K562 (cell line): ENCODE results near the gene DLK1. TPM values are rescaled to one million over a fixed set of nuclear protein-coding genes. Genes with fewer than 3 reads are reported as not detected.
A peak's percentile ranks its signal among the peaks of the same experiment; 100 is the strongest.

Experiments
- ATAC-seq: fragments of 200-7000 bp; cut with Tn5 transposase; 3 replicates; pipeline ENCODE4 v1.9.1; 2020; ENCODE audit warnings: moderate library complexity
- BruUV-seq: library from RNA; stranded (reverse); fragments of 400-500 nt; replicated peaks from 2 replicates; lab custom pipeline; 2021; lab: Mats Ljungman, UMichigan
- CTCF ChIA-PET: fragments of 300-600 bp; formaldehyde crosslinking; extraction: SDS; loops from one replicate; lab custom pipeline; 2021; ENCODE audit warnings: low intra/inter-chr PET ratio; lab: Yijun Ruan, JAX
- POLR2A ChIA-PET: fragments of 300-600, 350-650 bp; sonication (Branson Sonifier 250); formaldehyde crosslinking; extraction: SDS; loops from one replicate; lab custom pipeline; 2021; ENCODE audit warnings: antibody characterized with exemption, inconsistent platforms; lab: Yijun Ruan, JAX
- DNase-seq, 4 experiments: peaks; one replicate each; pipeline versions ENCODE4 v3.0.0 to v3.0.0-alpha.2; 2011 to 2018; ENCODE audit warnings: low spot score in 3 of 4, mixed read lengths in 3 of 4; ENCODE audit errors: extremely low read depth in 1 of 4
- FAIRE-seq: peaks from 2 replicates; lab custom pipeline; 2011; peaks lifted over from hg19 to GRCh38; lab: Jason Lieb, UNC
- H2AFZ ChIP-seq: 2 replicates; pipeline ENCODE4 v1.6.0; 2011; ENCODE audit warnings: low read depth, low read length, control low read depth, inconsistent platforms
- H3K27ac ChIP-seq: fragments of 200-600 bp; 3 replicates; pipeline ENCODE4 v1.8.0; 2011; ENCODE audit warnings: low read depth, mild to moderate bottlenecking, control low read depth, inconsistent platforms, low read length, moderate library complexity, mixed read lengths; ENCODE audit errors: extremely low read depth
- H3K27me3 ChIP-seq, 2 experiments: fragments of 300-600 bp in 1 of 2; 2 replicates in 1 of 2; 3 replicates in 1 of 2; pipeline versions ENCODE4 v1.6.0 to v1.8.0; 2011; ENCODE audit warnings: inconsistent platforms in 2 of 2, low read length in 2 of 2, mild to moderate bottlenecking in 1 of 2, mixed read lengths in 1 of 2, moderate library complexity in 1 of 2; ENCODE audit not compliant: control insufficient read depth in 2 of 2, insufficient read depth in 2 of 2
- H3K36me3 ChIP-seq: fragments of 300-600 bp; 3 replicates; pipeline ENCODE4 v1.8.0; 2011; ENCODE audit warnings: mild to moderate bottlenecking, low read length, inconsistent platforms; ENCODE audit not compliant: control insufficient read depth, insufficient read depth
- H3K4me1 ChIP-seq, 2 experiments: fragments of 200-600 bp in 1 of 2; replicated peaks in 1 of 2; 2 replicates in 1 of 2; 3 replicates in 1 of 2; pipeline versions ENCODE4 v1.5.1 to v1.8.0; 2011; ENCODE audit warnings: inconsistent platforms in 2 of 2, low read length in 2 of 2, mild to moderate bottlenecking in 1 of 2, mixed read lengths in 1 of 2, moderate library complexity in 1 of 2; ENCODE audit not compliant: control insufficient read depth in 2 of 2, insufficient read depth in 2 of 2
- H3K4me2 ChIP-seq: 2 replicates; pipeline ENCODE4 v1.6.1; 2011; ENCODE audit warnings: low read length, control low read depth, inconsistent platforms, mixed read lengths; ENCODE audit not compliant: insufficient read depth
- H3K4me3 ChIP-seq: fragments of 200-600 bp; sonication (generic), shearing (Covaris generic); 2 replicates; pipeline ENCODE4 v1.5.1; 2016; ENCODE audit warnings: control low read depth, inconsistent platforms
- H3K79me2 ChIP-seq: fragments of 200-600 bp; 3 replicates; pipeline ENCODE4 v1.8.0; 2011; ENCODE audit warnings: low read length, inconsistent platforms; ENCODE audit not compliant: control insufficient read depth, insufficient read depth
- H3K9ac ChIP-seq, 2 experiments: 2 replicates each; pipeline versions ENCODE4 v1.6.0 to v1.6.1; 2011; ENCODE audit warnings: low read depth in 2 of 2, low read length in 2 of 2, control low read depth in 1 of 2, inconsistent platforms in 1 of 2, mild to moderate bottlenecking in 1 of 2, mixed read lengths in 1 of 2; ENCODE audit not compliant: insufficient read depth in 1 of 2
- H3K9me1 ChIP-seq: one replicate; pipeline ENCODE4 v1.6.0; 2011; ENCODE audit warnings: inconsistent platforms, mild to moderate bottlenecking, low read length, moderate library complexity; ENCODE audit not compliant: control insufficient read depth, insufficient read depth
- H3K9me3 ChIP-seq: replicated peaks from 2 replicates; pipeline ENCODE4 v1.5.1; 2011; ENCODE audit warnings: low read depth, low read length, inconsistent platforms; ENCODE audit not compliant: control insufficient read depth, insufficient read depth
- H4K20me1 ChIP-seq: replicated peaks from 2 replicates; pipeline ENCODE4 v1.6.1; 2011; ENCODE audit warnings: low read length, inconsistent platforms, mixed read lengths; ENCODE audit not compliant: control insufficient read depth, insufficient read depth
- CREB3L1 ChIP-seq: fragments of 450-650 bp; IDR thresholded peaks from 2 replicates; pipeline ENCODE4 v1.6.1; 2014; ENCODE audit warnings: low read depth, mild to moderate bottlenecking, moderate library complexity, borderline replicate concordance
- RBM25 ChIP-seq: fragments of 200-400 bp; formaldehyde crosslinking; IDR thresholded peaks from 2 replicates; pipeline ENCODE4 v1.6.1; 2018; ENCODE audit warnings: low read length, low read depth, moderate library complexity; ENCODE audit not compliant: severe bottlenecking
- SRSF3 ChIP-seq: fragments of 200-400 bp; formaldehyde crosslinking; IDR thresholded peaks from 2 replicates; pipeline ENCODE4 v1.6.1; 2016; ENCODE audit warnings: mild to moderate bottlenecking, low read length, moderate library complexity; ENCODE audit not compliant: insufficient read depth
- WGBS: fragments of 100-300 bp; shearing (Covaris generic); methylation state at CpG from one replicate; pipeline ENCODE4 v1.1.6; 2016; ENCODE audit warnings: low coverage, mixed read lengths; ENCODE audit not compliant: insufficient coverage; ENCODE audit errors: missing lambda C conversion rate; 5-methylcytosine and 5-hydroxymethylcytosine counted together
- in situ Hi-C: fragments of 300-500 bp; cut with MboI; formaldehyde crosslinking; loops from 4 replicates; pipeline ENCODE4 v1.15.0; 2018; ENCODE audit warnings: inconsistent platforms, mixed read lengths
- intact Hi-C: fragments of 100-400 bp; cut with micrococcal nuclease; formaldehyde crosslinking; loops from 2 replicates; pipeline ENCODE4 v1.14.2; 2022
- polyA plus RNA-seq, 8 experiments: library from polyadenylated mRNA; depleted of rRNA in 4 of 8; stranded (reverse) in 5 of 8; unstranded in 3 of 8; fragments of >200 nt; fragmentation: Nextera tagmentation in 2 of 8; fragmentation: Illumina TruSeq in 1 of 8; extraction: Ambion mirVana in 2 of 8; extraction: Trizol in 1 of 8; gene quantifications; 2 replicates each; pipeline versions ENCODE4 v1.2.1 to v1.2.3, GENCODE V29; 2011 to 2014; ENCODE audit warnings: inconsistent platforms in 1 of 8, missing spikeins in 1 of 8
- total RNA-seq, 7 experiments: library from RNA; depleted of rRNA in 6 of 7; stranded (reverse); fragments of >200 nt in 6 of 7; fragmentation: Illumina TruSeq in 2 of 7; extraction: Trizol in 2 of 7; gene quantifications; 2 replicates each; pipeline versions ENCODE4 v1.2.1 to v1.2.3, GENCODE V29; 2011 to 2021; ENCODE audit warnings: low replicate concordance in 1 of 7

Gene DLK1
- total and polyA plus RNA-seq, 9 of the 15 experiments (the other 6 are each of a cell fraction or from before 2014, with no cell fraction given) = 4.4 to 97.2 (median 15.3) TPM

DNA sequence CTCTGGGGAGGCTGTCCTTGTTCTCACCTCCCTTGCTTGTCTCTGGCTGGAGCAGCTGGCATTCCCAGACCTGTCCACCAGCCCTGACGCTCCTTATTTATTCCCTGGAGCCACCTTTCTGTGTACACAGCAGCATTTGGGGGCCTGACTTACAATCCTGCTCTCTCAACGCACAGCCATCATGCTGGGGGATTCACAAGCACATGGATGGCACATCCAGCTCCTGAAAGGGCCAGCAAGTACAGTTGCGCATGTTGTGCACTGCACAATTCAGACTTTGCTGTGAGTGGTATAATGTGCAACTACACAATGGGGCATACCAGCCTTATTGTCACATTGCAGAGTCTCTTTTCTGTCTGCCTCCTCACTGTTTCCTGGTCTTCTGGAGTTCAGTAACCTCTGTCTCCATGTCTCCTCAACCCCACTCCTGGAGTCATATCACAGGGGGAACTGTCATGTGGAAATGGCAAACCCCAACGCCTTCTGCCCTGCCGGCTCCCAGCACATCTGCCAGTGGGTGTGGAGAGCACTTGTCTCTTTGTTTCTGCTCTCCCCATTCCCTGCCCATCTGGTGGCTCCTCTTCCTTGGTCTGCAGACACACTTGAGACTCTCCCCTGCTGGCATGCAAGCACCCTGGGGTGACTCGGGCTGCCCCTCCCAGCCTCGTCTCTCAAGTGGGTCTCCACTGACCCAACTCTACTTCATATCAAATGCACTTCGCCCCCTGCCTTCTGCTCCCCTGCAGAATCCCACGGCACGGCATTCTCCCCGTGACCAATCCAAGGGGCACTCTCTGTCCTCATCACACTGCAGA is 58.0 kb downstream of the DLK1 start:
- no peak for FAIRE-seq
- Histone ChIP-seq H3K9me3 (no peaks in the 10 kb centered on the region), H3K36me3 (no peaks in the 10 kb centered on the region), H3K9me1 (no peaks in the 10 kb centered on the region), H3K27me3 (no peaks in the 10 kb centered on the region), H3K27ac (no peak overlapping the region)
- in situ Hi-C loops = no loop called here
- no peak for DNase-seq
- no TSS peak for BruUV-seq
- no peak for ATAC-seq
- TF ChIP-seq CREB3L1 (no peak), SRSF3 (no peak), RBM25 (peak; percentile 66)
- TF ChIP-seq, all 486 proteins: peak for 1
- intact Hi-C loops = no loop called here
- Histone ChIP-seq H3K4me1 (peaks cover 19 to 40% of the 10 kb centered on the region in 2 experiments), H3K4me3 (no peak overlapping the region), H3K9ac (no peak overlapping the region; a peak in 1 of 4 replicates), H3K79me2 (no peaks in the 10 kb centered on the region), H2AFZ (peak overlapping the region; percentile 14; the same call in 1 of the 2 replicates), H3K4me2 (no peak overlapping the region), H4K20me1 (no peaks in the 10 kb centered on the region)
- 76% methylated on average over 9 of the region's 11 CpGs for WGBS
- ChIA-PET CTCF (interaction anchor here (0.6 kb wide), 1 partner anchor 363 kb away, joined by 3 read pairs; no protein-coding TSS in a partner anchor), POLR2A (no interaction called here)
